ENCODE data around the gene NOLC1. TPM values are rescaled to one million over a fixed set of nuclear protein-coding genes. Genes with fewer than 3 reads are reported as not detected.

The NOLC1 gene
- total and polyA plus RNA-seq, 2 of the 13 experiments (the other 11 are each of a cell fraction or from before 2014, with no cell fraction given) = 50.6 to 81.0 TPM

DNA sequence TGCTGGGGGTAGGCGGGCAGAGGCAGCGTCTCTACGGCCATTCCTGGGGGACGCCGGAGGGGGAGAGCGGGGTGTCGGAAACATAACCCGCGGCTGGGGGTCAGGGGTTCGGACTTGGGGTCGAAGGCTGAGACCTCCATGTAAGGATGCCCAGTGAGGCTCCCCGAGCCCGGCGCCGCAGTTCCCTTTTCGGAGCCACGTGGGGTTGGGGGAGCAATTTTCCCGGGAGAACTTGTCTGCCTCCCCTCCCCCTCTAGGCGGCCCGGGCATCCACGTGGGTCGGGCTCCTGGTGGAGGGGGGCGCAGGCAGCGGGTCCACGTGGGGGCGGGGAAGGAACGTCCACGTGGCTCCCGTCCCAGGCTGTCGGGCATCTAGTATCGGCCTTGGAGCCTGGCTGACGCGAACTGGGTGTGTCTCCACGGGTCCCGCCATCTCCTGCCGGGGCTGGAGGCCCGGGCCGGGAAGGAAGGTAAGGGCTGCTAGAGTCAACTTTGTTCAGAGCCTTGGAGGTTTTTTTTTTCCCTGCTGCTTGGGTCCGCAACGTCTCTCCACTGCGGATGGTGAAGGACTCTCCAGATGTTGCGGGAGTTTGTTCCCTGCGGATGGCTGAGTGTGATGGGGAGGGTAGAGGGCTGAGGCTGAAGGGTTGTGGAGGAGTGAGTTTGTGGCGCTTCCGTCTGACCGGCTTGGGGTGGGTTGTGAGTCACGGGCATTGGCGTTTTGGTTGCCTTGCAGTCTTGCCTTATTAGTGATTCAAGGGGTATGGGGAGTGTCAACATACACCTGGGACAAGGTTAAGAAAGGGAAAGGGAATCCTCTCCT, 18.6 kb upstream of the NOLC1 start (continued):
- TF ChIP-seq, protein P1, sequence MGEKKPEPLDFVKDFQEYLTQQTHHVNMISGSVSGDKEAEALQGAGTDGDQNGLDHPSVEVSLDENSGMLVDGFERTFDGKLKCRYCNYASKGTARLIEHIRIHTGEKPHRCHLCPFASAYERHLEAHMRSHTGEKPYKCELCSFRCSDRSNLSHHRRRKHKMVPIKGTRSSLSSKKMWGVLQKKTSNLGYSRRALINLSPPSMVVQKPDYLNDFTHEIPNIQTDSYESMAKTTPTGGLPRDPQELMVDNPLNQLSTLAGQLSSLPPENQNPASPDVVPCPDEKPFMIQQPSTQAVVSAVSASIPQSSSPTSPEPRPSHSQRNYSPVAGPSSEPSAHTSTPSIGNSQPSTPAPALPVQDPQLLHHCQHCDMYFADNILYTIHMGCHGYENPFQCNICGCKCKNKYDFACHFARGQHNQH (CRISPR knock-in tag; IDR thresholded peaks at IDR 0.05) = no peak
- TF ChIP-seq, protein P2, sequence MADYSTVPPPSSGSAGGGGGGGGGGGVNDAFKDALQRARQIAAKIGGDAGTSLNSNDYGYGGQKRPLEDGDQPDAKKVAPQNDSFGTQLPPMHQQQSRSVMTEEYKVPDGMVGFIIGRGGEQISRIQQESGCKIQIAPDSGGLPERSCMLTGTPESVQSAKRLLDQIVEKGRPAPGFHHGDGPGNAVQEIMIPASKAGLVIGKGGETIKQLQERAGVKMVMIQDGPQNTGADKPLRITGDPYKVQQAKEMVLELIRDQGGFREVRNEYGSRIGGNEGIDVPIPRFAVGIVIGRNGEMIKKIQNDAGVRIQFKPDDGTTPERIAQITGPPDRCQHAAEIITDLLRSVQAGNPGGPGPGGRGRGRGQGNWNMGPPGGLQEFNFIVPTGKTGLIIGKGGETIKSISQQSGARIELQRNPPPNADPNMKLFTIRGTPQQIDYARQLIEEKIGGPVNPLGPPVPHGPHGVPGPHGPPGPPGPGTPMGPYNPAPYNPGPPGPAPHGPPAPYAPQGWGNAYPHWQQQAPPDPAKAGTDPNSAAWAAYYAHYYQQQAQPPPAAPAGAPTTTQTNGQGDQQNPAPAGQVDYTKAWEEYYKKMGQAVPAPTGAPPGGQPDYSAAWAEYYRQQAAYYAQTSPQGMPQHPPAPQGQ (CRISPR knock-in tag; IDR thresholded peaks at IDR 0.05; ENCODE audit: borderline replicate concordance) = no peak
- no peak for TF ChIP-seq KDM3A (CRISPR knock-in tag; IDR thresholded peaks at IDR 0.05; ENCODE audit: low read depth)
- TF ChIP-seq CAMTA2 (CRISPR knock-in tag; IDR thresholded peaks at IDR 0.05; ENCODE audit: borderline replicate concordance) = no peak
- TF ChIP-seq ZZZ3 (CRISPR knock-in tag; IDR thresholded peaks at IDR 0.05; ENCODE audit: borderline replicate concordance) = no peak
- TF ChIP-seq, protein P3, sequence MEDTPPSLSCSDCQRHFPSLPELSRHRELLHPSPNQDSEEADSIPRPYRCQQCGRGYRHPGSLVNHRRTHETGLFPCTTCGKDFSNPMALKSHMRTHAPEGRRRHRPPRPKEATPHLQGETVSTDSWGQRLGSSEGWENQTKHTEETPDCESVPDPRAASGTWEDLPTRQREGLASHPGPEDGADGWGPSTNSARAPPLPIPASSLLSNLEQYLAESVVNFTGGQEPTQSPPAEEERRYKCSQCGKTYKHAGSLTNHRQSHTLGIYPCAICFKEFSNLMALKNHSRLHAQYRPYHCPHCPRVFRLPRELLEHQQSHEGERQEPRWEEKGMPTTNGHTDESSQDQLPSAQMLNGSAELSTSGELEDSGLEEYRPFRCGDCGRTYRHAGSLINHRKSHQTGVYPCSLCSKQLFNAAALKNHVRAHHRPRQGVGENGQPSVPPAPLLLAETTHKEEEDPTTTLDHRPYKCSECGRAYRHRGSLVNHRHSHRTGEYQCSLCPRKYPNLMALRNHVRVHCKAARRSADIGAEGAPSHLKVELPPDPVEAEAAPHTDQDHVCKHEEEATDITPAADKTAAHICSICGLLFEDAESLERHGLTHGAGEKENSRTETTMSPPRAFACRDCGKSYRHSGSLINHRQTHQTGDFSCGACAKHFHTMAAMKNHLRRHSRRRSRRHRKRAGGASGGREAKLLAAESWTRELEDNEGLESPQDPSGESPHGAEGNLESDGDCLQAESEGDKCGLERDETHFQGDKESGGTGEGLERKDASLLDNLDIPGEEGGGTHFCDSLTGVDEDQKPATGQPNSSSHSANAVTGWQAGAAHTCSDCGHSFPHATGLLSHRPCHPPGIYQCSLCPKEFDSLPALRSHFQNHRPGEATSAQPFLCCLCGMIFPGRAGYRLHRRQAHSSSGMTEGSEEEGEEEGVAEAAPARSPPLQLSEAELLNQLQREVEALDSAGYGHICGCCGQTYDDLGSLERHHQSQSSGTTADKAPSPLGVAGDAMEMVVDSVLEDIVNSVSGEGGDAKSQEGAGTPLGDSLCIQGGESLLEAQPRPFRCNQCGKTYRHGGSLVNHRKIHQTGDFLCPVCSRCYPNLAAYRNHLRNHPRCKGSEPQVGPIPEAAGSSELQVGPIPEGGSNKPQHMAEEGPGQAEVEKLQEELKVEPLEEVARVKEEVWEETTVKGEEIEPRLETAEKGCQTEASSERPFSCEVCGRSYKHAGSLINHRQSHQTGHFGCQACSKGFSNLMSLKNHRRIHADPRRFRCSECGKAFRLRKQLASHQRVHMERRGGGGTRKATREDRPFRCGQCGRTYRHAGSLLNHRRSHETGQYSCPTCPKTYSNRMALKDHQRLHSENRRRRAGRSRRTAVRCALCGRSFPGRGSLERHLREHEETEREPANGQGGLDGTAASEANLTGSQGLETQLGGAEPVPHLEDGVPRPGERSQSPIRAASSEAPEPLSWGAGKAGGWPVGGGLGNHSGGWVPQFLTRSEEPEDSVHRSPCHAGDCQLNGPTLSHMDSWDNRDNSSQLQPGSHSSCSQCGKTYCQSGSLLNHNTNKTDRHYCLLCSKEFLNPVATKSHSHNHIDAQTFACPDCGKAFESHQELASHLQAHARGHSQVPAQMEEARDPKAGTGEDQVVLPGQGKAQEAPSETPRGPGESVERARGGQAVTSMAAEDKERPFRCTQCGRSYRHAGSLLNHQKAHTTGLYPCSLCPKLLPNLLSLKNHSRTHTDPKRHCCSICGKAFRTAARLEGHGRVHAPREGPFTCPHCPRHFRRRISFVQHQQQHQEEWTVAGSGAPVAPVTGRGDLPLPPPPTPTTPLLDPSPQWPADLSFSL (CRISPR knock-in tag; IDR thresholded peaks at IDR 0.05) = no peak
- no peak; the same call in 1 of the 2 replicates for TF ChIP-seq ZNF44 (CRISPR knock-in tag; IDR thresholded peaks at IDR 0.05)
- TF ChIP-seq, protein P4, sequence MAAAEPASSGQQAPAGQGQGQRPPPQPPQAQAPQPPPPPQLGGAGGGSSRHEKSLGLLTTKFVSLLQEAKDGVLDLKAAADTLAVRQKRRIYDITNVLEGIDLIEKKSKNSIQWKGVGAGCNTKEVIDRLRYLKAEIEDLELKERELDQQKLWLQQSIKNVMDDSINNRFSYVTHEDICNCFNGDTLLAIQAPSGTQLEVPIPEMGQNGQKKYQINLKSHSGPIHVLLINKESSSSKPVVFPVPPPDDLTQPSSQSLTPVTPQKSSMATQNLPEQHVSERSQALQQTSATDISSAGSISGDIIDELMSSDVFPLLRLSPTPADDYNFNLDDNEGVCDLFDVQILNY (CRISPR knock-in tag; conservative IDR thresholded peaks at IDR 0.05) = no peak
- no peak; the same call in none of the 2 replicates for TF ChIP-seq ZNF547 (CRISPR knock-in tag; IDR thresholded peaks at IDR 0.05)
- no peak for TF ChIP-seq SP2 (CRISPR knock-in tag; IDR thresholded peaks at IDR 0.05)
- TF ChIP-seq ZNF629 (CRISPR knock-in tag; conservative IDR thresholded peaks at IDR 0.05) = no peak
- TF ChIP-seq, protein P5, sequence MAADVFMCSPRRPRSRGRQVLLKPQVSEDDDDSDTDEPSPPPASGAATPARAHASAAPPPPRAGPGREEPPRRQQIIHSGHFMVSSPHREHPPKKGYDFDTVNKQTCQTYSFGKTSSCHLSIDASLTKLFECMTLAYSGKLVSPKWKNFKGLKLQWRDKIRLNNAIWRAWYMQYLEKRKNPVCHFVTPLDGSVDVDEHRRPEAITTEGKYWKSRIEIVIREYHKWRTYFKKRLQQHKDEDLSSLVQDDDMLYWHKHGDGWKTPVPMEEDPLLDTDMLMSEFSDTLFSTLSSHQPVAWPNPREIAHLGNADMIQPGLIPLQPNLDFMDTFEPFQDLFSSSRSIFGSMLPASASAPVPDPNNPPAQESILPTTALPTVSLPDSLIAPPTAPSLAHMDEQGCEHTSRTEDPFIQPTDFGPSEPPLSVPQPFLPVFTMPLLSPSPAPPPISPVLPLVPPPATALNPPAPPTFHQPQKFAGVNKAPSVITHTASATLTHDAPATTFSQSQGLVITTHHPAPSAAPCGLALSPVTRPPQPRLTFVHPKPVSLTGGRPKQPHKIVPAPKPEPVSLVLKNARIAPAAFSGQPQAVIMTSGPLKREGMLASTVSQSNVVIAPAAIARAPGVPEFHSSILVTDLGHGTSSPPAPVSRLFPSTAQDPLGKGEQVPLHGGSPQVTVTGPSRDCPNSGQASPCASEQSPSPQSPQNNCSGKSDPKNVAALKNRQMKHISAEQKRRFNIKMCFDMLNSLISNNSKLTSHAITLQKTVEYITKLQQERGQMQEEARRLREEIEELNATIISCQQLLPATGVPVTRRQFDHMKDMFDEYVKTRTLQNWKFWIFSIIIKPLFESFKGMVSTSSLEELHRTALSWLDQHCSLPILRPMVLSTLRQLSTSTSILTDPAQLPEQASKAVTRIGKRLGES (CRISPR knock-in tag; IDR thresholded peaks at IDR 0.05; ENCODE audit: borderline replicate concordance) = peak; percentile 30; the same call in 1 of the 2 replicates
- peak; percentile 4 for TF ChIP-seq SRSF1 (optimal IDR thresholded peaks at IDR 0.05; ENCODE audit: low read depth, low read length)

All from HepG2 (cell line).